HG03342 (cell line): ENCODE measurements around the gene NOXO1.
"Not testable (repeated sequence)": the region's sequence is repeated elsewhere in the genome, so short reads cannot be mapped to it uniquely, and the experiment has no call there.

ENCODE experiments used
- ATAC-seq: cut with Tn5 transposase; IDR thresholded peaks from one replicate; pipeline ENCODE4 v1.9.1; 2021; ENCODE audit warnings: mild to moderate bottlenecking, moderate library complexity; ENCODE audit not compliant: unreplicated experiment

Gene NOXO1

GRCh38 chr16:1963806-1964505 lies 17.3 kb downstream of the NOXO1 start:
- no peak for ATAC-seq

GRCh38 chr16:1962161-1963153 lies 18.8 kb downstream of the NOXO1 start:
- ATAC-seq = not testable (repeated sequence)

- no peak for ATAC-seq
These were observed 19.6 kb downstream of the NOXO1 start for GRCh38 chr16:1961651-1962067.

DNA sequence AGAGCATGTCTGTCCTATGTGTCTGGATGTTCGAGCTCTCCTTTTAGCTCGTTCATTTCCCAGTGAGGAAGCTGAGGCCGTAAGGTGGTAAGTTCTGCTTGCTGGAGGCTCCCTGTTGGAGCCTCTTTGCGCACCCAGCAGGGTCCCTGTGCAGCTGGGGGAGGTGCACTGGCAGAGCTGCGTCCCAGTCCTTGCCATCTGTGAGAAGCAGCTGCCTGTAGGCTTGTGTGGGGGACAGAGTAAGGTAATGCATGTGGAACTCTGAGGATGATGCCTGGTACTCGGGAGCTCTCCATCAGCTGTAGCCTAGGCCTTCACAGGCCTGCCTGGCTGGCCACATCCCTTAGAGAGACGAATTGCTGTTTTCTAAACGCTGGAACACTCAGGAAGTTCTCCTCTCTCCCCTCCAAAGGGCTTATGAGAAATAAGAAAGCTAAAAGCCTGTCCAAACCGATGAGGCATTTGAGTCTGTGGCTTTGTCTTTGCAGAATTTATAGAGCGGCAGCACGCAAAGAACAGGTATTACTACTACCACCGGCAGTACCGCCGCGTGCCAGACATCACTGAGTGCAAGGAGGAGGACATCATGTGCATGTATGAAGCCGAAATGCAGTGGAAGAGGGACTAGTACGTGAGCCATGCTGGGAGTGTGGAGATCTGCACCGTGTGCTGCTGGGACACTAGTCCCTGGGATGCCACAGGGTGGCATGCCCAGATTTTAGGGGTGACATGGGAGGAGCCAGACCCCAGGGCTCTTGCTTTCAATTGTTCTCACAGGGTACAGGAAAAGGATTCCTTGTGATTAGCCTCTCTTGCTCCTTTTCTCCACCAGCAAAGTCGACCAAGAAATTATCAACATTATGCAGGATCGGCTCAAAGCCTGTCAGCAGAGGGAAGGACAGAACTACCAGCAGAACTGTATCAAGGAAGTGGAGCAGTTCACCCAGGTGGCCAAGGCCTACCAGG lies 20.3 kb downstream of the NOXO1 start:
- no peak for ATAC-seq

- peak; percentile 69 for ATAC-seq
These were observed 21.8 kb downstream of the NOXO1 start, which contains the start of gene NDUFB10 for GRCh38 chr16:1959269-1960039. Gene NDUFB10 (plus strand): TSS chr16:1959538. CDS start chr16:1959625, 87 bp downstream.

DNA sequence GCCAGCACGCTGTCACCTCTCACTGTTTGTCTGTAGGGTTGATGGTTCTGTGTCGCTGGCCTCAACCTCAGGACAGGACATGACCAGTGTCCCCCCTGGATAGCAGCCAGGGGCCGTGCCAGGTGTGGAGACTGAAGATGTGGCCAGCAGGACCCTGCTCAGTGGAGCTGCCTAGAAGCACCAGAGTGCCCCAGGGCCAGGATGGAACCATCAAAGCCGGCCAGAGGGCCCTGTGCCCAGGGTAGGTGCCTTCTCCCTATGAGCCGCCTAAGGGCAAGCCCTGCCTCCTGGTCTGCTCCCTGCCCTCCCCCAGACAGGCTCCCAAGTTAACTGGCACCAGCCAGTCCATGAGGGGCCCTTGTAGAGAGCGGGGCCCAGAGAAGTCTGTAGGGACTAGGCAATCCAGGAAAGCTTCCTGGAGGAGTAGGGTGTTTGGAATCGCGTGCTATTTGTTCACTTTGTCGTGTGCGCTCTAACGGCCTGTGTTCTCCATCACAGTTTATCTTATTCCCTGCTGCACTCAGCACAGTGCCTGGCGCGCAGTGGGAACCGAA lies 22.5 kb downstream of the NOXO1 start:
- no peak for ATAC-seq

GRCh38 chr16:1958143-1958491 lies 23.2 kb downstream of the NOXO1 start:
- ATAC-seq = not testable (repeated sequence)

GRCh38 chr16:1957434-1958142 lies 23.7 kb downstream of the NOXO1 start:
- ATAC-seq = not testable (repeated sequence)

DNA sequence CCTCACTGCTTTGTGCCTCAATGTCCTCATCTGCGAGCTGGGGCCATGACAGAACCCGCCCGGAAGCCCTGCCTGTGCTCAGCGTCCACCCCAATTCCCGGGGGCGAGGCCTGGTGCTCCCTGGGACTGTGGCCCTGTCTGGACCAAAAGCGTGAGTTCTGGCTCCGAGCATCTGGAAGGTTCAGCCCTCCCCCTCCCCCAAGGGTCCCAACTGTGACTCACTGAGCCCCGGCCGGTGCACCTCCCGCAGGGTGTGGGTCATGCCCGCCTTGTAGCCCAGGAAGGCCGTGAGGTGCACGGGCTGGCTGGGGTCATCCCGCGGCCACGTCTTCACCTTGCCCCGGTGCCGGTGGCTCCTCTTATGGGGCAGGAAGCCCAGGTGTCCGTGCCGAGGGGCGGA lies 27.5 kb downstream of the NOXO1 start:
- ATAC-seq = no peak

GRCh38 chr16:1950559-1950958 lies 30.7 kb downstream of the NOXO1 start:
- ATAC-seq = no peak

DNA sequence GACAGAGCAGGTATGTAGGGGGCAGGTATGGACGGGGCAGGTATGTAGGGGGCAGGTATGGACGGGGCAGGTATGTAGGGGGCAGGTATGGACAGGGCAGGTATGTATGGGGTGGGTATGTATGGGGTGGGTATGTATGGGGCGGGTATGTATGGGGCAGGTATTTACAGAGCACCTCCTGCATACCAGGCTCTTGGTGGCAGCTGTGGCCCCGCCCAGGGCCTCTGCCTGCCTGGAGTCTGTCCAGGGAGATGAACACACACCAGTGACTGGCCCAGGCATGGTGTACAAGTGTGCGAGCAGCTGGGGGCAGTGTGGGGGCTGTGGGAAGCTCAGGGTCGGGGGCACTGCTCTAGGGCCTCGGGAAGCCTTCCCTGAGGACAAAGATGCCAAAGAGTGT lies 31.2 kb downstream of the NOXO1 start:
- no peak for ATAC-seq

GRCh38 chr16:1949507-1949906 lies 31.8 kb downstream of the NOXO1 start:
- no peak for ATAC-seq

GRCh38 chr16:1947369-1947670 lies 33.9 kb downstream of the NOXO1 start:
- no peak for ATAC-seq

DNA sequence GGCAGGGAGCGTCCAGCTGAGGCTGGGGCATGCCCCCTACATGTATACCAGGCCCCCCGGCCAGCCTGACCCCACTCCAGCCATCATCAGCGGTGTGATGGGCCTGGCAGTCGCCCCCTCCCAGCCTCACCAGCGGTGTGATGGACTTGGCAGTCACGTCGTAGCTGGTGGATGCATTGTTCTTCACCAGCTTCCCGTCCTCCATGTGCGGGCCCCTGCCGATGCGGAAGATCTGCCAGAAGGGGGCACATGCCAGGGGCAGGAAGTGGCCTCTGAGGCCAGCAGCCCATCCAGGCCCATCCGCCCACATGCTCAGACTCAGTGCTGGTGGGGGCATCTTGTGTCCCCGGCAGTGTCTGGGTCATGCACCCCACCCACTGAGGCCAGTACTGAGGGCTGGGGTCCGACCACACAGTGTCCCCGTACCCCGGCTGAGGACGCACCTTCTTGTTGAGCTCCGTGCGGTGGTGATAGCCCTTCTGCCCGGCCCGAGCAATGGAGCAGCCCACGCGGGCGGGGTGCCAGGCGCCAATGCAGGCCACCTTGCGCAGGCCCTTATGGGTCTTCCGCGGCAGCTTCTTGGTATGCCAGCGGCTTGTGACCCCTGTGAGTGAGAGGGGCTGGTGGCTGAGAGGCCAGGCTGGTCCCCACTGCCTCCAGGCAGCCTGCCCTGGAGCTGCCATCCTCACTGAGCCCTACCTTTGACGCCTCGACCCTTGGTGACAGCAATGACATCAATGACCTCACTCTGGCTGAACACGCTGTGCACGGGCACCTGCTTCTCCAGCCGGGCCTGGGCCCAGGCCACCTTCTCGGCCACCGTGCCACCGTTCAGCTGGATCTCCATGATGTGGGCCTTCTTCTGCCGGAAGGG lies 34.5 kb downstream of the NOXO1 start:
- ATAC-seq = no peak

DNA sequence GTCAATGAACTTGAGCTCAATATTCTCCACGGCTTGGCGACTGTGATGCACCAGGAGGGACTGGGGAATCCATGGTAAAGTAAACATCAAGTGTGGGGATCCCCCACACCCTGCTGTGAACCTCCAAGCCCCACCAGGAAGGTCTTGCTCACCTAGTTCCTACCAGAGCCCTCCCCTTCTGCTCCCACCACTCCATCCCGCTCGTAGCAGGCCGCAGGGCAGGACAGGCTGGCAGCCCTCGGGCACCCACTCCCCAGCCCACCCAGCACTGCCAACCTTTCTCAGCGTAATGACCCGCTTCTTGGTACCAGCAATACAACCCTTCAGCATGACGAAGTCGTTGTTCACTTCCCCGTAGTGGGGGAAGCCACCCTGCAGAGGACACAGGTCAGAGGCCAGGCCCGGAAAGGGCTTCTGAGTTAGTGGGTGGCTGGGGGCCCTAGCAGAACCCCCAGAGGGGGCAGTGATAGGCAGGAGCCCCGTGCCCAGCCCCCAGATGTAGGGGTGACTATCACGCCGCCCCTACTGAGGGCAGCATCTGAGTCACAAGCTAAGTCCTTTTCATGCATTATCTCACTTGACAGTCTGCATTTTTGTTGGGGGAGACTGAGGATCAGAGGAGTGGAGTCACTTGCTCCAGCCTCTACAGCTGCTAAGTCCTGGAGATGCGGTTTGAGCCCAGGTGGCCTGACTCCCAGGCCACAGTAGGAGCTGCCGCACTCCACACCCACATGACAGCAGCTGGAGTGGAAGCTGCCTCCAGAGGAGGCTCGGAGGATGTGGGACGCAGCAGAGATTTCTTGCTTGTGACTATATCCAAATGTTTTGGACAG lies 35.5 kb downstream of the NOXO1 start:
- no peak for ATAC-seq

DNA sequence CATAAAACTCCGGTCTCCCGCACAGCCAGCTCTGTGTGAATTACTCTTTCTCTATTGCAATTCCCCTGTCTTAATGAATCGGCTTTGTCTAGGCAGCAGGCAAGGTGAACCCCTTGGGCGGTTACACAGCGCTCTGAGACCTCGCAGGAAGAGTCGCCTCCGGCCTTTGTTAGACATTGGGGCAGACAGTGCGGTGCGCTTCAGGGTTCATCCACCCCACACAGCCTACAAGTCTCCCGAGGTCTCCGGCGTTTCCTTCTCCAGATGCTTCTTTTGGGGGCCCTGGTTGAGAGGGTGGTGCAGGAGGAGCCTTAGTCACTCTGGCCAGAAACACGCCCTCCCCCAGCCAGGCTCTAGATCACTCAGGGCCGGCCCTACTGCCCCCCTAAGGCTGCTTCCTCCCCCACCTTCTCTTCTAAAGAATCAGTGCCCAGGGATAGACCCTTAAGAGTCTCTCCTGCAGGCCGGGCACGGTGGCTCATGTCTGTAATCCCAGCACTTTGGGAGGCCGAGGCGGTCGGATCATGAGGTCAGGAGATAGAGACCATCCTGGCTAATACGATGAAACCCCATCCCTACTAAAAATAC lies 36.6 kb downstream of the NOXO1 start:
- no peak for ATAC-seq
